GM19025 (cell line): ENCODE data around the gene HAGHL.
A peak's percentile ranks its signal among the peaks of the same experiment; 100 is the strongest.
"Not testable (repeated sequence)": the region's sequence is repeated elsewhere in the genome, so short reads cannot be mapped to it uniquely, and the experiment has no call there.

ENCODE experiments used
- ATAC-seq: cut with Tn5 transposase; IDR thresholded peaks from one replicate; pipeline ENCODE4 v1.9.1; 2021; ENCODE audit warnings: mild to moderate bottlenecking, low read depth, moderate library complexity; ENCODE audit not compliant: unreplicated experiment

HAGHL gene

GRCh38 chr16:732332-732731 lies 5.4 kb downstream of the HAGHL start:
- ATAC-seq, result no peak

DNA sequence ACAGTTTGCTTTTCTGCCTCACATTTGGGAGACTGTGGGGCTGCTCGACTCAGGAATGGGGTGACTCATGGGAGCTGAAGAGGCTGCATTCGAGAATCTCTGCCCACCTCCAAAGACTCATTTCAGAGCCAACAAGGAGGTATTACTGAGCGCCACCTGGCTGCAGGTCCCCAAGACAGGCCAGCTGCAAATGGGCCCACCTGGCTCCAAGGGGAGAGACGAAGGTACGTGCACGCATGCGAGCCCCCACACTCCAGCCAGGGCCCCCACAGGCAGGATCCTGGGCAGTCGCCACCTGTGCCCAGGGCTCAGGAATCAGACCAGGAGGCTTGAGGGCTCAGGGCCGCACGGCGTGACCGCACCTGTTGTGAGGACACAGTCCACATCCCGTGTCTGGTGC lies 6.0 kb downstream of the HAGHL start:
- ATAC-seq, result no peak

GRCh38 chr16:733382-734207 lies 6.7 kb downstream of the HAGHL start:
- ATAC-seq, result no peak

GRCh38 chr16:734208-734980 lies 7.5 kb downstream of the HAGHL start:
- ATAC-seq, result no peak

DNA sequence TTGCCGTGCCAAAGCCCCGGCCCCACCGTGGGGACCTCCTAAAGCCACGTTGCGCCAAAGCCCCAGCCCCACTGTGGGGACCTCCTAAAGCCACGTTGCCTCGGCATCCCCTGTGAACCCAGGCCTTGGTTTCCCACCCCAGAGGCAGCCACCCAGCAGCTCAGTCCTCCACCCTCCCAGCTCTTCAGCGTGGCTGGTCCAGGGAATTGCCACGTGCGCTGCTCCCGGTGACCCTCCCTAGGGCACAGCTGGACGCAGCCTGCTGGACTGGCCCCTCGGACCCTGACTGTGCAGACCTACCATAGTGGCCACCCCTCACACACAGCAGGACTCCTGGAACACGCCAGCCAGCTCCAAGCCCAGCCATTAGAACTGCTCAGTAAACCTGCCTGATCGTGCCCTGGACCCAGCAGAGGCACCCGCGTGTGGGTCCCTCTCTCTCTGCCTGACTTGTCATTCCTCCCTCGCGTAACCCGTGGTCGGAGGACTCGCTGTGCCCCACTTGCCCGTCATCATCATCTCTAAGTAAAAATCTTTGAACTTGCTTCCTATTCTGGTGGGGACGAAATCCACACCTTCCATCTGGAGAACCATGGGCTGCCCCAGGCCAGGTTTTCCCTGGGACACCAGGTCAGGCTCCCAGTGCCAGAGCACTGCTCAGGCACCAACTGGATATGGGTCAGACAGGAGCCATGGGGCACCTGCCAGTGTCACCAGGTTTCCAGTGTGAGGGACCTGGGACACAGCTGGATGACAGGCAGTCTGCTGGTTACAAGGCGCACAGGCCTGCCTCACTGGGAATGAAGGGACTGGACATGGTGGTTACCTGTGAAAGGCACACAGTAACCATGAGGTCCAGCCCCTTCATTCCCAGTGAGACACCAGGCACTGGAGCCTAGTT lies 8.3 kb downstream of the HAGHL start:
- no peak for ATAC-seq

DNA sequence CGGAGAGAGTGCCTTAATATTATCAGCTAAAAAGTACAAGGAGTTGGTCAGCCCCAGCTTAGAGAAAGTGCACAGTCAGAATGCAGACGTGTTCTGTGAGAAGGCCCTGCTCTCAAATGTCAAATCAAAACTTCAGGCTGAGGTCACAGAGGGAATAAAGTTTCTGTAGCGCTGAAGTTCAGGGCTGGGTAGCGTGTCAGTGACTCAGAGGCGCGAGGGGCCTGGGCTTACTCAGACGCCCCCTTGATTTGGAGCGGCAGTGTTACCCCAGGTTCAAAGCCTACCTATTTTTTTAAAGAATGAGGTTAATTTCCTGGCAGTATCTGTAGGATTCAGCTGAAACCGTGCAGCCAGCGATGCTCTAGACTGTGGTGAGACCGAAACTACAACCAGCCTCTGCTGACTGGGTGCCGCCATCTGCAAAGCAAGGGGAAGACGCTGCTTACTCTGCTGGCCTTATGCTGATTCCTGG lies 9.1 kb downstream of the HAGHL start:
- ATAC-seq, result no peak

DNA sequence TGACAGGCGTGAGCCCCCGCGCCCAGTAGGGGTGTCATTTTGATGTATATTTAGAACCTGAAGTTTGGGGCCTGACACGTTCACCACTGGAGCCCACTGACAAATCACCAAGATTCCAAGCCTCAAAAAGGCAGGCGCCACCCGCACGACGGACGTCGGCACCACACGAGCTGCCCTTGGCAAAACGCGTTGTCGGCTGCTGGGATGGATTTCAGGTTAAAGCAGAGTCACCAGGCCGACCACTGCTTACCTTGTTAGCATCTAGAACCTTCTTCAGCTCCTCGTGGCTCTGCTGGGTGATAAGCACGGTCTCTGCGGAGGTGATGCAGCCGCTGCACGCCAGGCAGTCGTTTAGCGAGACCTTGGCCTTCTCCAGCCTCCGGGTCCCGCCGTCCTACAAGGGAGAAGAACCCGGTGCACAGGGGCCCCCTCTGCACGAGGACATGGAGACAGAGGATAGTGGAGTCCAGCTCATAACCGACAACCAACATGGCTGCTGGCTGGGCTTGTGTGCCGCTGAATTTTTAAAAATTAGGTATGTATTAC lies 10.1 kb downstream of the HAGHL start:
- ATAC-seq, result no peak

DNA sequence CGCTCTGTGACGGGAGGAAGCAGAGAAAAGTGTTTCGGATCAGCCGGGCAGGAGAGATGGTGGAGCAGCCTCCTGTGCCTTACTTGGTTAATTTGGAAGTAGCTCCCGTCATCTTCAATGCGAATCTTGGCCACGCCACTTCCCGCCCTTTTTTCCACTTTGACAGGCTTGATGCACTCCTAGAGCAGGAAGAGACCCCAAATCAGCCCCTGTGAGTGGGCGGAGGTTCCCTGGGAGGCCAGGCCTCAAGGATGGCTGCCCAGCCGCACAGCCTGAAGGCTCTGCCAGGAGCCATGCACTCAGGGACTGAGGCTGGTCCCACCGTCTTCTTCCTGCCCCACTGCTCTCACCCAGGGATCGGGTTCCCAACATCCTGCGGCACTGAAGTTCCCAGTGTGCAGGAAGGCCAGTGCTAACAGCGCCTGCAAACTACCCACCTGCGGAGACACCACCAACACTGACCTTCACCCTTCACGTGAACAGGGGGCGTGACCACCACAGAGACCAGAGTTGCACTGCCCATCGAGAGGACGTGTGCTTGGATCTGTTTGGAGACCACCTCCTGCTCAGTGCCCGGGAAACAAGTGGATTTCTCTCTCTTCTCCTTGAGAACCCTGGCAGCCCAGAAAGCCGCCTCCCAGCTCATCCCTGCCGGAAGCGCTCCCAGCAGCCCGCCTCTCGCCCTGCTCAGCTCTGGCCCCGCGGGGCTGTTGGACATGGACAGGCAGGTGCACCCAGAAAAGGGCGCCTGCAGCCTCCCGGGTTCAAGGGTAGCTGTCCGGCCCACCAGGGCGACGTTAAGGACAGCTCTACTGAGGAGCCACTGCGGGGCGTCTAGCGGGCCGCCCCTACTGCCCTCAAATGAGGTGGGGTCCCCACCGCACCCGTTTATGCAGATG lies 12.9 kb downstream of the HAGHL start:
- no peak for ATAC-seq

DNA sequence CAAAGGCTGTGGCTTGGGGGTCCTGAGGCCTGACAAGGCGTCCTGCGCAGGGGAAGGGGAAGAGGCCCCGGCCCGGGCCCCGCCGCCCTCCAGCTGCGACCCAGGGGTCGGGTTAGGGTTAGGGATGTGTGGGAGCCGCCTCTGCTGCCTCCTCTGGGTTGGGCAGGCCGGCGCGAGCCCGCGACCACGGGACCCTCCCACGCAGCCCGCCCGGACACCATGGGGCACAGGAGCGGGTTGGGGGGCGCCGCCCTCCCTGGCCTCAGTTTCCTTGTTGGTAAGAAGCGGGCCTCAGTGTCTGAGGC lies 13.5 kb downstream of the HAGHL start:
- ATAC-seq, result peak; percentile 10

DNA sequence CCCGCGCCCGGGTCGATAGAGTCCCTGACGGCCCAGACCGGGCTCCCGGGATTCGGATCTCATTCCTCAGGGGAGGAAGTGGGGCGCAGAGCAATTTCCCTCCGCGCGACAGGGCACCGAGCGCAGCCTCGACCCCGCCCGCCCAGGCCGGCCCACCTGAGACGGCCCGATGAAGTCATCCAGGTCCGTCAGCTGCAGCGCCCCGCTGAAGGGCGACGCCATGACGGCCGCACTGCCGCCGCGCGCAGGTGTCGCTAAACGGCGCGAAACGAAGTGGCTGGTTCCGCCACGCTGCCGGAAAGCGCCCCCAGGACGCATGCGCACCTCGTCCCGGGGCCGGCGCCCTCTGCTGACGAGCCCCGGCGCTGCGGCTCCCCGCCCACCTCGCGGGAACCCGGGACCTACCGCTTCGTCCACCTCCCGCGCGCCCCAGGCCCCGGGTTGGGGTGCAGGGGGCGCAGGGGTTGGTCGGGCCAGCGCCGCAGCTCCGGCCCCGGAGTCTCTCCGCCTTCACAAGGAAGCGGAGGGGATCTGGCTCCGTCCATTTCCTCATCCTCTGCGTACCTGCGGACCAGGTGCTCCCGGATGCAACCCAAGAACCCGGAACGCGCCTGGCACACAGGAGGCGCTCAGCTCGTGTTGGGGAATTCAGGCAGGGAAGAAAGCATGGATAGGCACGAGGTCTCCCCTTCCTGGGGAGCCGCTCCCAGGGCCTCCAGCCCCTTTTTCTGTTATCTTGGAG lies 14.0 kb downstream of the HAGHL start, which contains the start of gene CIAO3:
CIAO3 (minus strand) TSS at position 234 of the 742 bp plus-strand sequence; CDS start at position 222, 12 bp downstream.
- ATAC-seq, result peak; percentile 63

DNA sequence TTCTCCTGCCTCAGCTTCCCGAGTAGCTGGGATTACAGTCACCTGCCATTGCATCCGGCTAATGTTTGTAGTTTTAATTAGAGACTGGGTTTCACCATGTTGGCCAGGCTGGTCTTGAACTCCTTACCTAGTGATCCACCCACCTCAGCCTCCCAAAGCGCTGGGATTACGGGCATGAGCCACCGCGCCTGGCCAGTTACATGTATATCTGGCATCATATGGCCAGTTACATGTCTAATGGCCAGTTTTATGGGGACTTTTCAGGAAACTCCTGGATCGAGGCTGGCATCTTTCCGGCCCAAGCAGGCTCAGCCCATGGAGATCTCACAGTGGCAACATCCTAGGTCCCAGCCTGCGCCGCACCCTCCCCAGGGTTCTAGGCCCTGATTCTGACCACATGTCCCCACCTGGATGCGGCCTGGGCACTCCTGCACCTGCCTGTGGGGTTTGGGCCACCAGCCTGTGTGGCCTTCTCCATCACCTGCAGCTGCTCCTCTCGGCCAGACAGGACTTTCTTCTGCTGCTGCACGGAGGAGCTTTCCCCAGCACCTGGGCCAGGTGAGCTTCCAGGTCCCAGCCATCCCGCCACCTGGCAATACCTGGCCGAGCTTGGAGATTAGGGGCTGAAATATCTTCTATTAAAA lies 15.2 kb downstream of the HAGHL start:
- no peak for ATAC-seq

DNA sequence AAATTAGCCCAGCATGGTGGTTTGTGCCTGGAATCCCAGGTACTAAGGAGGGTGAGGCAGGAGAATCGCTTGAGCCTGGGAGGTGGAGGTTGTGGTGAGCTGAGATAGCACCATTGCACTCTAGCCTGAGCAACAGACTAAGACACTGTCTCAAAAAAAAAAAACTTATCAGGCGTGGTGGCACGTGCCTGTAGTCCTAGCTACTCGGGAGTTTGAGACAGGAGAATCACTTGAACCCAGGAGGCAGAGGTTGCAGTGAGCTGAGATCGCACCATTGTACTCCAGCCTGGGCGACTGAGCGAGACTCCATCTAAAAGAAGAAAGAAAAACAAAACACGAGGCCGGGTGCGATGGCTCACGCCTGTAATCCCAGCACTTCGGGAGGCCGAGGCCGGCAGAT lies 16.0 kb downstream of the HAGHL start:
- ATAC-seq, result not testable (repeated sequence)

- ATAC-seq, result no peak
These were observed 17.0 kb downstream of the HAGHL start for GRCh38 chr16:743794-744500.

DNA sequence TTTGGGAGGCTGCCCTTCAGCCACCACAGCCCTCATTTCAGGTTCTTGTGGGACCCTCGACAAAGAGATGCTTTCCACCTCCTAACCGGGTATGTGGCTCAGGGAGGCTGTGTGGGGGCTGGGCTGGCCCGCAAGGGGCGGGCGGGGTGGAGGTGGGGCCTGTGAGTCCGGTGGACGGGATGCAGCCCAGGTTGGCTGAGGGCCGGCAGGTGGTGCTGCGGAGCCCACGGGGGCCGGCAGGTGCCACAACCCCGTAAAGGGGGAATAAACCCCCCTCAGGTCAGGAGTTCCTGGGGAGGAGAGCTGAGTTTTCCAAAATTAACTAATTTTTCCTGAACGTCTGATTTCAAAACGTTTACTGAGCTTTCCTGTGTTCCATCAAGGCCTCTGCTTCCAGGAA lies 18.8 kb downstream of the HAGHL start:
- ATAC-seq, result no peak

DNA sequence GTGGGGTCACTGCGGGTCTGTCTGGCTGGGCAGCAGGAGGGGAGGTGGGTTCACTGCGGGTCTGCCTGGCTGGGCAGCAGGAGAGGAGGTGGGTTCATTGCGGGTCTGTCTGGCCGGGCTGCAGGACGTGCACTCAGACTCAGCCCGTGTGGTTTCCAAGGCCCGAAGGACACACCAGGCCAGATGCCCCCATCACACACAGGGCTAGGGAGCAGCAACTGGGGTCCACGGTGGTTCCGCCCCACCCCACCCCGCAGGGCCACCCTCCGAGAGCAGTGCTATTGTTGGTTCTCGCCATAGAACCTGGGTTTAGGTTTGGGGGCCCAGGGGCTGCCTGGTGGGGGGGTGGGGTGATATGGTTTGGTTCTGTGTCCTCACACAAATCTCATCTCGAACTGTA lies 19.7 kb downstream of the HAGHL start:
- no peak for ATAC-seq

DNA sequence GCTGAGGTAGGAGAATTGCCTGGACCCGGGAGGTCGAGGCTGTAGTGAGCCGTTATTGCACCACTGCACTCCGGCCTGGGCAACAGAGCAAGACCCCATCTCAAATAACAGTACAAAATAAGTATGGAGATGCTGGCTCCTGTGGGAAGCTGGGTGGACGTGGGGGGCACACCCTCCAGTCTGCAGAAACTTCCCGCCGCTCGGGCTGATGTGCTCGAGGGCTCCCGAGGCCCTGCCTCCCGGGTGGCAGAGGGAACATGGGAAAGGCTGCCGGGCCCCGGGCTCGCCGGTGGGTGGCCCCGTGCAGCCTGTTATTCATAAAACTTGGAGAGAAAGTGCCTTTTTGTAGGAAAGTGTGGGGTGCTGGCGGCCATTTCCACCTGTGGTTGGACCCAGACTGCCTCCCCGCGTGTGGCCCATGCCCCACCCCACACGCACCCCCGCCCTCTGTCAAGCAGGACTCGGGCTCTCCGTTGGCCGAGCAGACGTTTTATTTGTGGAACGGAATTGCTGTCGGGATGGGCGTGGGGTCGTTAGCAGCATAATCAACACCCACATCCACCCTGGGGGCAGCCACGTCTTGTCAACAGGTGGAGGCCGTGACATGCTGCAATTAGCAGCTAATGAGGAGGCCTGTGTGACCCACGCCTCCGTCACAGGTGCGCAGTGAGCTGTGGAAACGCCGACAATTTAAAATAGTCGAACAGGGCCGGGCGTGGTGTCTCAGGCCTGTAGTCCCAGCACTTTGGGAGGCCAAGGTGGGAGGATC lies 21.3 kb downstream of the HAGHL start:
- no peak for ATAC-seq

GRCh38 chr16:749010-749409 lies 22.1 kb downstream of the HAGHL start:
- ATAC-seq, result no peak
